Kidney (tissue), 14 donors: ENCODE data around the gene TPT1. TPM values are rescaled to one million over a fixed set of nuclear protein-coding genes. Genes with fewer than 3 reads are reported as not detected.
A peak's percentile ranks its signal among the peaks of the same experiment; 100 is the strongest.
"Not testable (repeated sequence)": the region's sequence is repeated elsewhere in the genome, so short reads cannot be mapped to it uniquely, and the experiment has no call there.

ENCODE experiments used
- DNase-seq, 5 donors: peaks; one replicate each; pipeline ENCODE4 v3.0.0-alpha.2; 2013 to 2020
- FAIRE-seq: peaks from 2 replicates; lab custom pipeline; 2012; peaks lifted over from hg19 to GRCh38; lab: Jason Lieb, UNC
- H3K27ac ChIP-seq, 2 donors: one replicate each; pipeline ENCODE4 v1.7.0; 2013; ENCODE audit warnings: low read depth in 2 of 2, low read length in 2 of 2, inconsistent platforms in 1 of 2
- H3K27me3 ChIP-seq: one replicate; pipeline ENCODE4 v1.7.1; 2013; ENCODE audit warnings: low read length, inconsistent platforms; ENCODE audit not compliant: control insufficient read depth, insufficient read depth
- H3K36me3 ChIP-seq, 3 donors: one replicate each; pipeline versions ENCODE4 v1.7.0 to v1.7.1; 2013; ENCODE audit warnings: low read length in 3 of 3, control low read depth in 1 of 3, inconsistent platforms in 1 of 3; ENCODE audit not compliant: insufficient read depth in 3 of 3, control insufficient read depth in 2 of 3
- H3K4me1 ChIP-seq, 3 donors: one replicate each; pipeline versions ENCODE4 v1.7.0 to v1.7.1; 2013; ENCODE audit warnings: low read length in 3 of 3, inconsistent platforms in 1 of 3, low read depth in 1 of 3; ENCODE audit not compliant: control insufficient read depth in 2 of 3, insufficient read depth in 2 of 3
- H3K4me3 ChIP-seq, 3 donors: one replicate each; pipeline versions ENCODE4 v1.7.0 to v1.8.1; 2013; ENCODE audit warnings: low read length in 3 of 3, control low read depth in 1 of 3, inconsistent platforms in 1 of 3
- H3K9ac ChIP-seq, 3 donors: one replicate each; pipeline versions ENCODE4 v1.7.0 to v1.7.1; 2013; ENCODE audit warnings: low read length in 3 of 3, control low read depth in 1 of 3, inconsistent platforms in 1 of 3
- H3K9me3 ChIP-seq, 3 donors: one replicate each; pipeline versions ENCODE4 v1.7.0 to v1.7.1; 2013; ENCODE audit warnings: low read length in 3 of 3, control low read depth in 1 of 3, inconsistent platforms in 1 of 3; ENCODE audit not compliant: control insufficient read depth in 2 of 3, insufficient read depth in 1 of 3
- CTCF ChIP-seq: IDR thresholded peaks from 3 replicates; pipeline ENCODE4 v1.5.1; 2012; ENCODE audit warnings: mild to moderate bottlenecking, moderate library complexity, borderline replicate concordance; ENCODE audit not compliant: insufficient read depth; ENCODE audit errors: extremely low read depth
- intact Hi-C: fragments of 100-400 bp; cut with DNase I; formaldehyde crosslinking; loops from one replicate; pipeline ENCODE4 v1.11.1; 2022
- polyA plus RNA-seq: library from polyadenylated mRNA; stranded (reverse); fragments of 350-450 nt; fragmentation: Illumina TruSeq; extraction: RNeasy Lipid Tissue Mini Kit (QIAGEN cat#74804); gene quantifications from one replicate; pipeline ENCODE4 v1.2.3, GENCODE V29; 2014; ENCODE audit warnings: low read depth, low replicate concordance; ENCODE audit not compliant: insufficient read depth
- total RNA-seq: library from RNA; stranded (reverse); fragmentation: NEBNext Ultra II Directional; extraction: Animal tissue kit (Norgen Biotek cat#: 25700); gene quantifications from one replicate; pipeline ENCODE4 v1.2.1, GENCODE V29; 2021
- donor health status: control.
- donor health status: control.
- donor health status: control.
- donor health status: control.
- donor health status: control.
- donor health status: DM: yes; HTN: yes; CAD: no.
- donor health status: Normal renal cell carcinoma (clear cell type).

TPT1 gene
- total and polyA plus RNA-seq, 2 donors from 2014 or later, result 4,291 to 6,901 TPM

- no peak overlapping the region for H3K4me3 ChIP-seq
- H3K4me1 ChIP-seq, result no peaks in the 10 kb centered on the region
- no peaks in the 10 kb centered on the region for H3K36me3 ChIP-seq
- FAIRE-seq (no peak), DNase-seq (peak in 3 of 5 donors; percentile 33 to 51 (median 50))
- H3K27me3 ChIP-seq, result no peaks in the 10 kb centered on the region
- H3K9me3 ChIP-seq, result no peaks in the 10 kb centered on the region
- intact Hi-C loops, result loop anchor here (10.0 kb wide), 1 partner anchor 256 kb away; no protein-coding TSS in a partner anchor
- no peak for TF ChIP-seq CTCF
- no peak overlapping the region for H3K27ac ChIP-seq
- H3K9ac ChIP-seq, result no peak overlapping the region
Observed at GRCh38 chr13:45300190-45300985, 40.6 kb downstream of the TPT1 start.

GRCh38 chr13:45299194-45299593 is 41.8 kb downstream of the TPT1 start:
- intact Hi-C loops, result no loop called here
- DNase-seq, result no peak
- Histone ChIP-seq H3K27me3 (no peaks in the 10 kb centered on the region), H3K36me3 (no peaks in the 10 kb centered on the region), H3K27ac (no peak overlapping the region), H3K9ac (no peak overlapping the region), H3K4me1 (no peaks in the 10 kb centered on the region), H3K9me3 (no peaks in the 10 kb centered on the region), H3K4me3 (no peak overlapping the region)
- no peak for TF ChIP-seq CTCF
- no peak for FAIRE-seq

GRCh38 chr13:45298550-45298949 is 42.4 kb downstream of the TPT1 start:
- intact Hi-C loops, H3K4me1 ChIP-seq, H3K27ac ChIP-seq, H3K9me3 ChIP-seq, FAIRE-seq, DNase-seq, H3K36me3 ChIP-seq, H3K4me3 ChIP-seq, H3K27me3 ChIP-seq, H3K9ac ChIP-seq: not testable (repeated sequence)

GRCh38 chr13:45298206-45298505 is 42.8 kb downstream of the TPT1 start:
- no peaks in the 10 kb centered on the region for H3K36me3 ChIP-seq
- no peak overlapping the region for H3K9ac ChIP-seq
- no peaks in the 10 kb centered on the region for H3K9me3 ChIP-seq
- FAIRE-seq (no peak), DNase-seq (no peak)
- no peaks in the 10 kb centered on the region for H3K4me1 ChIP-seq
- intact Hi-C loops, result no loop called here
- no peak overlapping the region for H3K27ac ChIP-seq
- H3K27me3 ChIP-seq, result no peaks in the 10 kb centered on the region
- H3K4me3 ChIP-seq, result no peak overlapping the region
- no peak for TF ChIP-seq CTCF
